Loucy (cell line): ENCODE results near the gene ISG20L2.

ENCODE experiments used
- EZH2phosphoT487 ChIP-seq: fragments of 200-600 bp; IDR thresholded peaks from 2 replicates; pipeline ENCODE4 v1.6.1; 2018; ENCODE audit warnings: antibody characterized with exemption, mild to moderate bottlenecking, moderate library complexity, borderline replicate concordance
- TF ChIP-seq, protein P1 (sequence below): fragments of 200-600 bp; sonication (generic); conservative IDR thresholded peaks from 2 replicates; pipeline ENCODE4 v1.5.1; 2014; ENCODE audit warnings: mild to moderate bottlenecking, antibody characterized with exemption, low read length

DNA sequence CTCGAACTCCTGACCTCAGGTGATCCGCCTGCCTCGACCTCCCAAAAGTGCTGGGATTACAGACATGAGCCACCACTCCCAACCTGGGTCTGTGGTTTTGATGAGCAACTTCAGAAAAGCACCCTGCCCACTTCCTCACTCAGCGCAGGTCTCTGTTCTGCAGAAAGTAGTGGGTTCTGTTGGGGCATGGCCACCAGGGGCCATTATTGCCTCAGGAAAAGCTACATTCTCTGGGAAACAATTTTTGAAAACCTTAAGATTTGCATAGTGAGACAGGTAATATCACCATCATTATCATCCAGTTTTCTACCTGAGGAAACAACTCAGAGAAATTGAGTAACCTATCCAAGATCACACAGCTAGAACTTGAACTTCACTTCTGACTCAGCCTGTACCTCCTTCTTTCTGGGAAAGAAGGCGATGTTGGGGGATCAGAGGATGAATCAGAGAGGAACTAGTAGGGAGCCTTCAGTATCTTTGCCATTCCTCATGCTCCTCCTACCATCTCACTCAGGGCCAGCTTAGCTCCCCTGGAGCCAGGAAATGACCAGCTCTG, 44.3 kb downstream of the ISG20L2 start:
- TF ChIP-seq, protein P1, sequence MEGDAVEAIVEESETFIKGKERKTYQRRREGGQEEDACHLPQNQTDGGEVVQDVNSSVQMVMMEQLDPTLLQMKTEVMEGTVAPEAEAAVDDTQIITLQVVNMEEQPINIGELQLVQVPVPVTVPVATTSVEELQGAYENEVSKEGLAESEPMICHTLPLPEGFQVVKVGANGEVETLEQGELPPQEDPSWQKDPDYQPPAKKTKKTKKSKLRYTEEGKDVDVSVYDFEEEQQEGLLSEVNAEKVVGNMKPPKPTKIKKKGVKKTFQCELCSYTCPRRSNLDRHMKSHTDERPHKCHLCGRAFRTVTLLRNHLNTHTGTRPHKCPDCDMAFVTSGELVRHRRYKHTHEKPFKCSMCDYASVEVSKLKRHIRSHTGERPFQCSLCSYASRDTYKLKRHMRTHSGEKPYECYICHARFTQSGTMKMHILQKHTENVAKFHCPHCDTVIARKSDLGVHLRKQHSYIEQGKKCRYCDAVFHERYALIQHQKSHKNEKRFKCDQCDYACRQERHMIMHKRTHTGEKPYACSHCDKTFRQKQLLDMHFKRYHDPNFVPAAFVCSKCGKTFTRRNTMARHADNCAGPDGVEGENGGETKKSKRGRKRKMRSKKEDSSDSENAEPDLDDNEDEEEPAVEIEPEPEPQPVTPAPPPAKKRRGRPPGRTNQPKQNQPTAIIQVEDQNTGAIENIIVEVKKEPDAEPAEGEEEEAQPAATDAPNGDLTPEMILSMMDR: peak; percentile 46
- TF ChIP-seq EZH2phosphoT487: no peak
